ENCODE results near the gene BAHCC1.
A peak's percentile ranks its signal among the peaks of the same experiment; 100 is the strongest.

BAHCC1 gene

GRCh38 chr17:81464586-81464985 lies 69.3 kb downstream of the BAHCC1 start:
- no peak for DNase-seq

- no peak for DNase-seq
These were observed 70.7 kb downstream of the BAHCC1 start for GRCh38 chr17:81465910-81466309.

DNA sequence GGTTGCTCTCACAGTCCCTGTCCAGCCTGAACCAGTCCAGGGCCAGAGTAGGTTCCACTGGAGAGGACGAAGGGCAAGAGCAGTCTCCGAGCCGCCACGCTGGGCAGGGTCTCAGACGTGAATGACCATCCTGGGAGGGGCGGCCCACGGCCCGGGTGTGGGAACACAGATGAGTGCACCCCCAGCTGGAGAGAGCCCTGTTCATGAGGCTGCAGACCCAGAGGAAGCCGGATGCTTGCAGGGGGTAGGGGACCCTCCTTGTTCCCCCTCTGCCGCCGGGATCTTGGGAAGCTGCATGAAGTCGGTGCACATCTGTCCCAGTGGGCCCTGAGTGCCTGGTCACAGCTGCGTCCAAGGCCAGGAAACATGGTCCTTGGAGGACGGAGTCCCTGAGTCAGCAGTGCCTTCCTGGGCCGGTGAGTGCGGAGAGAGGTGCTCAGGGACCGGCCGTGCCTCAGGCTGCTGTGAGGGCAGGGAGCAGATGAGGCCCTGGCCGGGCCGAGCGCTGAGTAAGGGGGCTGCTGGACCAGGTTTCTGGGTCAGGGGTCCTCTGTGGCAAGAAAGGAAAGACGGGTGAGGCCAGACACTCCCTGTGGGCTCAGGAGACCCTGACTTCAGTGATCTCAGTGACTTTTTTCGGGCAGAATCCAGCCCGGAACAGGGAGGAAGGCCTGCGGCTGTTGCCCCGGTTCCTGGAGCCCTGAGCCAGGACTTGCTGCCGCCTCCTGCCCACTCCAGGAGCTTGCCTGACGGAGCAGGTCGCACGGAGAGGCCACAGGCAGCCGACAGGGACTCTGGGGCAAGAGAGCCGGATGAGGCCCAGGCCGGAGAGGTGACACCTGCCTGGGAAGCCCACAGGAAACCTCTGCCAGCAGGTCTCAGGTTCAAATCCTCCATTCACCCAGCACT lies 71.6 kb downstream of the BAHCC1 start:
- DNase-seq = no peak

GRCh38 chr17:81468111-81468769 lies 73.0 kb downstream of the BAHCC1 start:
- DNase-seq = no peak

- DNase-seq = no peak
These were observed 73.5 kb downstream of the BAHCC1 start for GRCh38 chr17:81468770-81469121.

DNA sequence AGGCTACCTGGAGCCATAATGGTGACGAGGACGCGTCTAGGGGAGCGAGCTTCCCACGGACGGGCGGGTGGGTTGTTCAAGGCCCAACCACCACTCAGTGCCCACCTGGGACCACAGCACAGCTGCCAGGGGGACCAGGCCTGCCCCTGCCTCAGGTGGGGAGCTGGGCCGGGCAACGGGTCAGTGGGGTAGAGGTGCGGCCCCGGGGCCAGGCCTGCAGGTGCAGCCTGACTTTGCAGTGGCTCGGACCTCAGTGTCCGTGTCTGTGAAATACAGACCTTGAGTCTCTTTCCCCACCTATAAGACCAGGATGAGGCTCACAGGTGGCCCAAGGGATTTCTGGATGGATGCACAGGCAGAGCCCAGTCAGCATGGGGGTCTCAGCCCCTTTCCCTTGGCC lies 74.0 kb downstream of the BAHCC1 start:
- no peak for DNase-seq

- no peak for DNase-seq
These were observed 75.2 kb downstream of the BAHCC1 start for GRCh38 chr17:81470270-81470943.

DNA sequence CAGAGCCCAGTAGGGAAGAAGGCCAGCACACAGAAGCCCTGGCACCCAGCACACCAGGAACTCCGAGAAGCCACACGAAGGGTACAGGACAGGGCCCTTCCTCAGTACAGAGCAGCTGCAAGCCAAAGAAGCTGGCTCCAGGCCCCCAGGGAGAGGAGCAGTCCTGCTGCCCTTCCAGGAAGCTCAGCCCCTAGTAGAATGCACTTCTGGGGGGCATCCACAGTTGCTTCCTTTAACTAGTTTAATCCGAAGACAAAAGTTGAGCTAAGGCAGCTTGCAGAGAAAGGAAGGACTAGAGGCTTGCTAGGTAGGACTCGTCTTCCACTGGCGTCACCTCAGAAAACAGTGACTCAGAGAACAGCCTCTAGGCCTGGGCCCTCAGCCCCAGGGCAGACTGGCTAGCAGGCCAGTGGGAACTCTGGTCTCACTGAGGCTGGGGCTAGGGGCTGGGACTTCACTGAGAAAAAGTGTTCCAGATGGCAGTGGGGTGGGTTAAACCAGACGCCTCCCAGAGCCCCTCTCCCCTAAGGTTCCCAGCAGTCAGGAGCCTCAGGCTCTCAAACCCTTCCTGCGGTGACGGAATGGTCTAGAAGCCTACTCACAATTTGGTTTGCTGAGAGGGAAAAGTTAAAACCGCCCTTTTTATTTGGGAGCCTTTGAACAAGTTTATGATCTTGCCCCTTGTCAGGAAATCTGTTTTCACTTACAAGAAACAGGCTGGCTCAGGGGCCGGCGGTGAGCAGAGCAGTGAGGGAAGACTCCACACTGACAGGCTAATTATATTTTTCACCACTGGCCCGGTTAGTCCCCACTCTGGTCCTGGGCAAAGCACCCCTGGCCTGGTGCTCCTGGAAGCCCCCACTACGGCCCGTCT lies 75.9 kb downstream of the BAHCC1 start:
- no peak for DNase-seq

- DNase-seq = peak; percentile 9
These were observed 76.7 kb downstream of the BAHCC1 start for GRCh38 chr17:81471818-81472456.

- DNase-seq = no peak
These were observed 77.8 kb downstream of the BAHCC1 start for GRCh38 chr17:81473019-81473418.

DNA sequence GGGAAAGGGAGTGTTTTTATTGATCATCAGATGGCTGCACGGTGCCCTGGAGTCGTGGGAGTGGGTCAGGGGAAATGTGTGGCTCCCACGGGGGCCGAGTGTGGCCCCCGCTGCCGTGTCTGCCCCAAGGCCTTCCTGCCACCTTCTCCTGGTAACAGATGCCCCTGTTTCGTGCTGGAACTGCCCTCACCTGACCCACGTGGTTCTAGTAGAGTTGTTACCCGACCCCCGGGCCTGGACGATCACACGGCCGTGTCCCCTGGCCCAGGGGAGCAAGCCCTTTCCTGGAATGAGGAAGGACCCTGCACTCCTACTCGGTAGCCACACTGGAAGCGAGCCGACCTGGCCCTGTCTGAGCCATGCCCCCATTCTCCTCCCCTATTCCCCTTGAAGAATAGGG lies 79.7 kb downstream of the BAHCC1 start:
- DNase-seq = no peak

DNA sequence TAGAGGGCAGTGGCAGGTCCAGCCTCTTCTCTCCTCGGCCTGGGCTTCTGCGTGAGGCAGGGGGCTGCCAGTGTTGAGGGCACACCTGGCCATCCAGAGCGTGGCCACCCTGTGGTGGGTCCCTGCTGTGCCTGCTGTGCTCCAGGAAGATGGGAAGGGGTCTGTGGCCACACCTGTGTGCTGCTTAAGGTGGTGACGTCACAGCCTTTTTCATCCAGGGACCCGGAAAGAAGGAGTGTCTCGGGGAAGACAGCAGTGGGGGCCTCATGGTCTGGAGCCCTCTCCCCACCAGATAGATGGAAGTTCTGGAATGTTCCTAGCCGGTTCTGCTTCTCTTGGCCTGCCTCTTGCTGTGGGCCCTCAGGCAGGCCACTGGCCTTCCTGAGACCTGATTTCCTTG lies 80.8 kb downstream of the BAHCC1 start:
- DNase-seq = no peak

GRCh38 chr17:81476635-81477034 lies 81.4 kb downstream of the BAHCC1 start:
- no peak for DNase-seq

DNA sequence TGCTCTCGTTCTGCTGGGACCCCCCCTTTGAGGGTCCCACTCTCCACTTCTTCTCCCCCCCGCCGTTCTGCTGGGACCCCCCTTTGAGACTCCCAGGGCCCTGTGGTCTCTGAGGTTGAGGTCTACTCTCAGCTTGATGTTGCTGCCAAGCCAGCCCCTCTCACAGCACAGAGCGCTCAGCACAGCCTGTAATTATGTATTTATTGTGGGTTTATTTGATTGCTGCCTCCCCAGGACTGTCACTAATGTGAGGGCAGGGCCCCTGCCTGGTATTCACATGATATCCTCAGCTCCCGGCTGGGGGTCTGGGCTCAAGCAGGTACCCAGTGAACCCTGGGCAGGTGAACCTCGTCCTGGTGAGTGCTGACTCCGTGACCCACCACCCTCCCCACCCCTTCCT lies 81.9 kb downstream of the BAHCC1 start:
- DNase-seq = no peak

DNA sequence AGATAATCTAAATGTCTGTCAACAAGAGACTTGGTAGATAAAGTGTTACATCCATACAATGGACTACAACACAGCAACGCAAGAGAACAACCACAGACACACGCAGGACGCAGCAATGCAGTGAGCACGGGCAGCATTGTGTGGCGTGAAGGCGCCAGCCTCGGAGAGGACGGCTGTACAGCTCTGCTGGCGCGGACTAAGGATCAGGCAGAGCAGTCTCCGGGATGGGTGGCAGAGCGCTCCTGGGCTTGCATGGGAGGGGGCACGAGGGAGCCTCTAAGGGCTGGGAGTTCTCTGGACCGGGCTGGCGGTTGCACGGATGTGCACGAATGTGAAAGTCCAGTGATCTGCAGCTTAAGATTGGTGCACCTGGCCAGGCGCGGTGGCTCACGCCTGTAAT lies 82.9 kb downstream of the BAHCC1 start:
- no peak for DNase-seq

DNA sequence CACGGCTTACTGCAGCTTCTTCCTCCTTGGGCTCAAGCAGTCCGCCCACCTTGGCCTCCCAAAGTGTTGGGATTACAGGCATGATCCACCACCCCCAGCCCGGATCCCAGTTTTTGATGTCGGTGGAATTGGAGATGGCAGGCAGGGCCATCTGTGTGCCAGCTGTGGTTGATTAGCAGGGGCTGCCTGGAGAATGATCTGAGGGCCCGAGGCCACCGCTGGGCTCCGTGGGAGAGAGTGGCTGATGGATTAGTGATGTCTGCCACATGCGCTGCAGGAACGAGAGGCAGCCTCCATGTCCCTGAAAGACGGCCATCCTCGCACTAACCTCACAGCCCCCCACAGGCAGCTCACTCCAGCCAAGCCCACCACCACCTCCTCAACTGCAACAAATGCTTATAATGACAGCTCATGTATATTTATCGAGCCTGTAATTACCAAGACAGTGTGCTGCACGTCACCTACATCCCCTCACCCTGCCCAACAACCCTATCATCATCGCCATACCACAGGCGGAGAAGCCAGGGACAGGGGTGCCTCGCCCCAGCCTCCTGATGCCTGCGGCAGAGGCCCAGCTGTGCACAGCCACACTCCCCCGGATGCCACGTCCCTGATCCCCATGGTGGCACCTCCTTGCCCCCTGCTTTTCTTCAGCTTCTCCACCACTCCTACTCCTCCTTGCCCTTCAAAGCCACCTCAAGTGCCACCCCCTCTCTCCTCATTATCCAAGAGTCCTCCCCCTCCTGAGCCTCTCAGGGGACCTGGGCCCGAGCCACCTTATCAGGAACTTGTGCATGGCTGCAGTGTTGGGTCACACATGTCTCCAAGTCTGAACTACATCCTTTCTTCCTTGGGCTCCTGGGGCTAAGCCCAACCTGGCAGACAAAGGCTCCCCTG lies 84.2 kb downstream of the BAHCC1 start:
- DNase-seq = no peak

- DNase-seq = no peak
These were observed 85.1 kb downstream of the BAHCC1 start for GRCh38 chr17:81480140-81481072.

DNA sequence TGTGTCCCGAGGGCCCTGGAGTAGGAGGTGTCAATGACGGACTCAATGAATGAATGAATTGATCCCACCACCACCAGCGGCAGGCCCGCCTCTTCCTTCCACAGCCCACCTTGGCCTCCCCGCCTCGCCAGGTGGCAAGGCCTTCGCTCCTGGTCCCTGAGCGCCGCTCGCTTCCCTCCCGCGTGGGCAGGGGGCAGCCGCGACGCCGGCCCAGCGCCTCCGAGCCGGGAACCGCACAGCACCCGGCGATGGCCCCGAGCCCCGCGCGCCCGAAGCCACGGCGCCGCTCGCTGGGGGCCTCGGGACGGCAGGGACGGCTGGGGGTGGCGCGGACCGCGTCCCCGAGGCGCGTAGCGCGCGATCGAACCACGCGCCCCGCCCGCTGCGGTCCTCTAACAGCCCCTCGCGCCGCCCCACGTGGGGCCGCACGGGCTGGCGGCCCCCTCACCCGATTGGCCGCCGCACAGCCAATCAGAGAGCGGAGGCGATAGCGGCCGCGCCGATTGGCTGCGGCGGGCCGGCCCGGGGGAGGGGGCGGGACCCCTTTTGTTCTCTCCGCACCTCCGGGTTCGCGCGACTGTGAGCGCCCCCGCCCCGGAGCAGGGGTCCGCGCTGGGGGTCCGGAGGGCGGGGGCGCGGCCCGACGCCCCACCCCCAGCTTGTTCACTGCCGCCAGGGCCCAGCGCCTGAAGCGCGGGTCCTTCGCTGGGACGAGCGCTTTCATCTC lies 86.0 kb downstream of the BAHCC1 start:
- peak; percentile 64 for DNase-seq

DNA sequence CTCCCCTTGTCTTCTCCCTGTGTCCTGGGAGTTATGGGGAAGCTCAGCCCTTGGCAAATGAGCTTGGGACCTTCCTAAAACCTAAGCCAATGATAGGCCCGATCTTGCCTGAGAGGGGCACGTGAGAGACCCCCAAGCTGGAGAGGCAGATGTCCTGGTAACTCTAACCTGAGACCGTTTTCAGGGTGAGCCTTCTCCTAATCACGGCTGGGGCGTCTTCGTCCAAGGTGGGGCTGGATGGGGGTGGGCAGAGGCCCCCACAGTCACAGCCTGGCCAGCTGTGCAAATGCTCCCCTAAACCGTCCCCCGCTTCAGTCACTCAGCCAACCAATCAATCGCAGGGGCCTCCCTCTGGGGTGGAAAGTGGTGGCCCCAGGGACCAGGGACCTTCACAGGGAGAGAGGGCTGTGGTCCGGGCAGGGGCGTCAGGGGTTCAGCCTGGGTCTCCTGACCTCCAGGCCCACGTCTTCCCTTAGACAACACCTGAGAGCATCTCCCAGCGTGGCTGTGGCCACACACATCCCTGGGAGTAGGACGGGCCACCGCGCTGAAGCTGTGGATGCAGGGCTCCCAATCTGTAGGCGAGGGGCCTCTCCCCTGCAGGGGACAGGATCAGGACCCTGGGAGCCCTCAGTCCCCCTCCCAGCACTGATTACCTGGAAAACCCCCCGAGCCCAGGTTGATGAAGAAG lies 86.7 kb downstream of the BAHCC1 start:
- DNase-seq = no peak

Measured in inflammatory macrophage treated with lipopolysaccharide for 4 hours (primary cell).